Measurements from ENCODE around the gene SRPK2.

Gene SRPK2

DNA sequence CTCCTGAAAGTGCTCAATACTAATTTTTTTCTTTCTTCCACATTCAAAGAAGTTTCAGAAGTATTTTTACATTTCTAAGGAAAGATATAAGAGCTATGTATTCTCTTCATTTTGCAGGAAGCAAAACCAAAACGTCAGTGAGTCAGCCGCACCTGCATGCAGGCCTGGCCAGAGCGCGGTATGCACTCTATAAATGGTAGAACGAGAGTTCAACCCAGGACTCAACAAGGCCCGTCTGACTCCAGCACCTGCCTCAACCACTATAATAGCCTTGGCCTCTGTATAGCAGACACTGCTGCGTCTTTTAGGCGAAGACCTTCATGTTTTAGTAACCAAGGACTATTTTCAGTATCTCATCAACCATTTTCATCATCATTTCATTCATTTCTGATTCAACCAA lies 261.5 kb downstream of the SRPK2 start:
- TF ChIP-seq, protein P1, sequence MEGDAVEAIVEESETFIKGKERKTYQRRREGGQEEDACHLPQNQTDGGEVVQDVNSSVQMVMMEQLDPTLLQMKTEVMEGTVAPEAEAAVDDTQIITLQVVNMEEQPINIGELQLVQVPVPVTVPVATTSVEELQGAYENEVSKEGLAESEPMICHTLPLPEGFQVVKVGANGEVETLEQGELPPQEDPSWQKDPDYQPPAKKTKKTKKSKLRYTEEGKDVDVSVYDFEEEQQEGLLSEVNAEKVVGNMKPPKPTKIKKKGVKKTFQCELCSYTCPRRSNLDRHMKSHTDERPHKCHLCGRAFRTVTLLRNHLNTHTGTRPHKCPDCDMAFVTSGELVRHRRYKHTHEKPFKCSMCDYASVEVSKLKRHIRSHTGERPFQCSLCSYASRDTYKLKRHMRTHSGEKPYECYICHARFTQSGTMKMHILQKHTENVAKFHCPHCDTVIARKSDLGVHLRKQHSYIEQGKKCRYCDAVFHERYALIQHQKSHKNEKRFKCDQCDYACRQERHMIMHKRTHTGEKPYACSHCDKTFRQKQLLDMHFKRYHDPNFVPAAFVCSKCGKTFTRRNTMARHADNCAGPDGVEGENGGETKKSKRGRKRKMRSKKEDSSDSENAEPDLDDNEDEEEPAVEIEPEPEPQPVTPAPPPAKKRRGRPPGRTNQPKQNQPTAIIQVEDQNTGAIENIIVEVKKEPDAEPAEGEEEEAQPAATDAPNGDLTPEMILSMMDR (IDR thresholded peaks at IDR 0.05; ENCODE audit: low read depth, low read length, missing control alignments) = no peak
- in situ Hi-C loops (cut with HindIII; ENCODE audit: low pct_ligation_motif_present, low sequenced_read_pairs) = no loop called here
- no peak for DNase-seq
- Histone ChIP-seq H3K27ac (no peak overlapping the region), H3K27me3 (replicated peaks) (no peaks in the 10 kb centered on the region), H3K4me3 (ENCODE audit: low read depth, low read length) (no peak overlapping the region), H3K36me3 (replicated peaks) (peaks cover 16% of the 10 kb centered on the region)

GRCh38 chr7:105126436-105126975 lies 262.2 kb downstream of the SRPK2 start:
- H3K36me3 ChIP-seq (replicated peaks) = peaks cover 13% of the 10 kb centered on the region
- H3K27ac ChIP-seq = no peak overlapping the region
- DNase-seq = no peak
- H3K27me3 ChIP-seq (replicated peaks) = no peaks in the 10 kb centered on the region
- in situ Hi-C loops (cut with HindIII; ENCODE audit: low pct_ligation_motif_present, low sequenced_read_pairs) = no loop called here
- H3K4me3 ChIP-seq (ENCODE audit: low read depth, low read length) = no peak overlapping the region
- TF ChIP-seq, protein P1 (IDR thresholded peaks at IDR 0.05; ENCODE audit: low read depth, low read length, missing control alignments) = no peak

GRCh38 chr7:105125745-105126144 lies 263.0 kb downstream of the SRPK2 start:
- in situ Hi-C loops (cut with HindIII; ENCODE audit: low pct_ligation_motif_present, low sequenced_read_pairs) = no loop called here
- DNase-seq = no peak
- no peaks in the 10 kb centered on the region for H3K27me3 ChIP-seq (replicated peaks)
- peaks cover 13% of the 10 kb centered on the region for H3K36me3 ChIP-seq (replicated peaks)
- TF ChIP-seq, protein P1 (IDR thresholded peaks at IDR 0.05; ENCODE audit: low read depth, low read length, missing control alignments) = no peak
- H3K4me3 ChIP-seq (ENCODE audit: low read depth, low read length) = no peak overlapping the region
- no peak overlapping the region for H3K27ac ChIP-seq

DNA sequence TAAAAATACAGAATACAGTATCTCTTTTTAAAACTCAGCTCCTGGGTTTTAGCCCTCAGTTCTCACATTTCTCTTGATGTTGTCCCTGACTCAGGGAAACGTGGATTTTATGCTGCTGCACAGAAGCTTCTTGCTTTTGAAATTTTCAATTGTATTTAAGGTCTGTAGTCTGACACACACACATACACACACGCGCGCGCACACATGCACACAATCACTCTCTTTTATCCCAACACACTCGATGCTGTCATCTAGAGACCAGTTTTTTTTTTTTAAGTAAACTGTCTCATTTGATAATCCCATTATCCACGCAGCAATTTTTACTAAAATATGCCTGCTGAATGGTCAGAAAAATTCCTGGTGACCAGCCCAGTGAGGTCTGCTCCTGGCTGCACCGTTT lies 266.1 kb downstream of the SRPK2 start:
- in situ Hi-C loops (cut with HindIII; ENCODE audit: low pct_ligation_motif_present, low sequenced_read_pairs) = no loop called here
- peaks cover 13% of the 10 kb centered on the region for H3K36me3 ChIP-seq (replicated peaks)
- H3K4me3 ChIP-seq (ENCODE audit: low read depth, low read length) = no peak overlapping the region
- H3K27ac ChIP-seq = no peak overlapping the region
- no peaks in the 10 kb centered on the region for H3K27me3 ChIP-seq (replicated peaks)
- TF ChIP-seq, protein P1 (IDR thresholded peaks at IDR 0.05; ENCODE audit: low read depth, low read length, missing control alignments) = no peak
- no peak for DNase-seq

- no peak overlapping the region for H3K27ac ChIP-seq
- TF ChIP-seq, protein P1 (IDR thresholded peaks at IDR 0.05; ENCODE audit: low read depth, low read length, missing control alignments) = no peak
- no peaks in the 10 kb centered on the region for H3K27me3 ChIP-seq (replicated peaks)
Measured at GRCh38 chr7:105118612-105119600, 269.8 kb downstream of the SRPK2 start.

More at GRCh38 chr7:105118612-105119600, 269.8 kb downstream of the SRPK2 start:
- Histone ChIP-seq H3K4me3 (ENCODE audit: low read depth, low read length) (no peak overlapping the region), H3K36me3 (replicated peaks) (peaks cover 12% of the 10 kb centered on the region)
- in situ Hi-C loops (cut with HindIII; ENCODE audit: low pct_ligation_motif_present, low sequenced_read_pairs) = no loop called here
- DNase-seq = no peak

Data from brain microvascular endothelial cell (primary cell).